ELR (cell line): ENCODE results near the gene BMPER.

Experiments used
- DNase-seq: peaks from one replicate; pipeline ENCODE4 v3.0.0-alpha.2; 2015; ENCODE audit warnings: low read depth

BMPER gene

GRCh38 chr7:34177476-34177875, 272.1 kb downstream of the BMPER start:
- DNase-seq, result no peak

DNA sequence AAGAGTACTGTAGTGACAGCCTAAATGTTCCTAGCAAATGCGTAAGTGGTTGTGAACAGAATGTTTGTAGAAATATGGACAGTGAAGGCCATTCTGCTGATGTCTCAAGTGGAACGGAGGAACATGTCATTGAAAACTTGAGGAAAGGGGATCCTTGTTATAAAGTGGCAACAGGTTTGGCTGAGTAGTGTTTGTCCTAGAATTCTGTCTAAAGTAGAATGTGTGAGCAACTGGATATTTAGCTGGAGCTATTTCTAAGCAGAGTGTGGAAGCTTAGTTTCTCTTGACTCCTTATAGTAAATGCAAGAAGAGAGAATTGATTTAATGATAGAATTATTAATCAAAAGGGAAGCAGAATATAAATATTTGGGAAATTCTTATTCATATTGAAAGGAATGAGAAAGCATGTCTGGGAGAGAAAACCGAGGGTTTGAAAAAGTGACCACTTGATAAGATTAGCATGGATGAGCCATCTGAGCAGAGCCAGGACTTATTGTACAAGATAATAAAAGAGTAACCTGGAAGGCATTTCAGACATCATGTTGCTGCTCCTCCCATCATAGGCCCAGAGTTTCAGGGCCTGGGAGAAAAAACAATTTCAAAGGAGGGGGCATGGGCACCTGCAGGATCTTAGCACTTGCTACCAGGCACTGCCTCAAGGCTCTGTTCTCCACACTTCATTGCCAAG, 276.1 kb downstream of the BMPER start:
- DNase-seq, result no peak

DNA sequence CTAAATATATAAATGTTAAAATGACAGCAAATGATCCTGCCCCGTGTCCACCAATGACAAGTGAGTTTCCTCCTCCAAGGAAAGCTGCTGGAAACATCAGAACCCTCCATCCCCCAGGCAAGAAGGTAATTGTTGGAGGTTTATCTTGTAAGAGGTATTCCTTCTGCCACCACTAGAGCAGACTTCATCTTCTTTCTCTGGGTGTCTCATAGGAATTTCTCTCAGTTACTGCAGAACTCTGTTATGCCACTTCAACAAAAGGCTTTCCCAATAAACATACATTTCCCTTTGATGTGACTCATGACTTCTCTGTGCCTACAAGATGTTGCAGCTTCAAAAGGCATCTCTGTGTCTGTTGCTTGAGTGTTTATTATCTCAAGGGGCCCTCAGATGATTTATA, 279.1 kb downstream of the BMPER start:
- peak; percentile 67 for DNase-seq

- DNase-seq, result peak; percentile 51
Measured at GRCh38 chr7:34187798-34188307, 282.5 kb downstream of the BMPER start.

DNA sequence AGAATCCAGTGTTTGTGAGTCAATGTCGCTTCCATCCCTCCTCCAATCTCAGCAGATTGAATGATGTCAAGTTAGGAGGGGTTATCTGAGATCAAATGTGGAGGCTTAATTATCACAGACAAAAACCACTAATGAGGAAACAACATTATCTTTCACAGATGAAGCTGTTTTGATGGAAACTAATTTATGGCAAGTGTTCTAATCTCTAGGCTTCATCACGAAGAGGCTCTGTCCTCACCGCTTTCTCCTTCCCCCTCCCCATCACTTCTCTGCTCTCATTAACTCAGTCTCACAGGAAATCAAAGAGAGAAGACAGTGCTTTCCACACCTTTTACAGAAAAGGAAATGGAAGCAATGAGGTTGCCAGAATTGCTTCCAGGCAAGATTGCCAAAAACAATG, 283.7 kb downstream of the BMPER start:
- DNase-seq, result no peak

DNA sequence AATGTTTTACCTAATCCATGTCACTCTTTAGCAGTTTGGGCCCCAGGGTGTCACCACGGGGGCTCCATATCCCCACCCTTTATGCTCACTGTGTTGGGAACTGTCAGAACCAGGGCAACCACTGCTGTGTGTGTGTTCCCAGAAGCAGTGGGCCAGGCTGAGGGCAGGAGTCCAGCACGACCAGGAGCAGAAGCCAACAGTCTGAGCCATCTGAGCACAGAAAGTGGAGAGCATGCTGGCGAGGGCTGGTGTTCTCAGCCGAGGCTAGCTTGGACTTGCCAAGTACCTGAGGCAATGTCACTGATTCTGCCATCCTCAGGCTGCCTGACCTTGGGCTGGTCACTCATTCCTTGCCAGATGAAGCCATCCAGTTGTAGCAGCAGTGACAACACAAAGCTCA, 285.0 kb downstream of the BMPER start:
- no peak for DNase-seq

DNA sequence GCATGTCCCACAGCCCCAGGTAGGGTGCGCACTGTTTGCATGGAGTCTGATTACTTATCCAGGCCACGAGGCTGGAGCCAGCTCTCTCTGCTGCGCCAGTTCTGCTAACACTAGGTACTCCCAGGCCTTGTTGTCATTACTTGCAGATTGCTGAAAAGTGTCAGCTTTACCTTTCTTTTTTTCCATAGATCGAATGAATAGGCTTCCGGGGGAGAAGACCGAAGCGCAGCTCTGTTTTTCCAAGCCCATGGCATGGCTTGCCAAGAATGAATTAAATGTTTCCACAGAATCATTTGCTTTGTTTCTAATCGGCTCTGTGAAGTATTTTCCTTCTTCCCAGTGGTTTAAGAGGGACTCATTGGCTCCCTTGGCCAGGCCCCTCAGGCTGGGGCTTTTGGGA, 285.8 kb downstream of the BMPER start:
- DNase-seq, result no peak

DNA sequence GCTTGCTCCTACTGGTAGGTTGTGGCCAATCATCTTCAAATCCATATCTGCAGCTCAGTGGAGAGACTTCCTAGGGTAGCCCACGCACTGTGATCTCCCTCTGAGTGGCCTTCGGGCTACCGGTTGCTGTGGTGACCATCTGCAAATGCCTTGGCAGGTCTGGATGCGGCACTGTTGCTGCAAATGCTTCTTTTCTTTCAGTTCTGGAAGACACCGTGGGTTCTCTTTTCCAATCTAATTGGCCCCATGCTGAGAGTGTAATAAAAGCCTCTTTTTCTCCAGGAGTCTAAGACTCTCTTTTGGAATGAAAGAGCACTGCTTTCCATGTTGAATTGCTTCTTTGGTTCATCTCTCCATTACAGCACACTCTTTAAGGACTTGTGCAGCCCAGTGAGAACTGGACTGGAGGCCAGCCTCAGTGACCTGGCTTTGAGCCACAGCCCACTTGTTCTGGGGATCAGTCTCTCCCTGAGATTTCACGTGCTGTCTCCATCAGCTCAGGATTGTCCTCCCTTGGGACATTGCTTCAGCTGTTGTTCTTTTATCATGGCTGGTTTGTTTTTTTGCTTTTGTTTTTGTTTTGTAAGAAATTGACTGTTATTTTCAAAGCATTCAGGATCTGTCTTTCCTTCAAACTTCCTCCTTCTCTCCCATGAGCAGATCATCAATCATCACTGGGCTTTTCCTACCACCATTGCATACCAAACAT, 286.6 kb downstream of the BMPER start:
- no peak for DNase-seq

GRCh38 chr7:34192906-34193305, 287.6 kb downstream of the BMPER start:
- DNase-seq, result no peak

DNA sequence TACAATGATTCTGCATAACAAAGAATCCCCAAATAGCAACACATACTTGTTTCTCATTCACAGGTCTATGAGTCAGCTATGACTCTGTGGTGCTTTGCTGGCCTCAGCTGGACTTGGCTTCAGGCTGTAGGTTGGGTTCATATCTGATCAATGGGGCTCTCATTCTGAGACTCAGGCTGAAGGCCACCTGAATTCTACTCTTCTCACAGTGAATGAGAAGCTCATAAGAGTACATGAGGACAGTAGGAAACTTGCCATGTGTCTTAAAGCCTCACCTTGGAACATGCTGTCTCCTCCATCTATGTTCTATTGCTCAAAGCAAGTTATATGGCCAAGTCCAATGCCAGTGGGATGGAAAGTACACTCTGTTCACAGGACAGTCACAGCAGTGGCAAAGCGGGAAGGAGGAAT, 292.9 kb downstream of the BMPER start:
- peak; percentile 41 for DNase-seq
